NCI-H1694 treated with DMSO at 0.1 percent for 48 hours (cell line): Measurements from ENCODE around the gene DCBLD2.

Experiments used
- DNase-seq: peaks from one replicate; lab custom pipeline; 2025; lab: John Stamatoyannopoulos, UW

Gene DCBLD2

DNA sequence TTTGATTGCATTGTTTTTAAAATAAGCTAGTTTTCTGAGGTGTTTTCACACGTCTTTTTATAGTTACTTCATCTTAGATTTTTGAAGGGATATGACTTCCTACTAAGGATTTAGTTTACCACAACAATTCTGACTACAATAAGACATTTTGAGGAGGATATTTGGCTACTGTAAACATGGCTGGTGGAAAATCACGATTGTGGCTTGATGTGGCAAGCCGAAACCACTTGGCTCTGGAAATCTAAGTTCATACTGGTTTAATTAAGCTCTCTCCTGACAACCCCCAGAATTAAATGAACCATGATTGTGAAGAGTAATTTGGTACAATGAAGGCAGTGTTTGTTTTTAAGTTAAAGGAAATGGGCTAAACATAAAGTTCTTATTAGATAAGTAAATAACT is 107.5 kb downstream of the DCBLD2 start:
- no peak for DNase-seq

DNA sequence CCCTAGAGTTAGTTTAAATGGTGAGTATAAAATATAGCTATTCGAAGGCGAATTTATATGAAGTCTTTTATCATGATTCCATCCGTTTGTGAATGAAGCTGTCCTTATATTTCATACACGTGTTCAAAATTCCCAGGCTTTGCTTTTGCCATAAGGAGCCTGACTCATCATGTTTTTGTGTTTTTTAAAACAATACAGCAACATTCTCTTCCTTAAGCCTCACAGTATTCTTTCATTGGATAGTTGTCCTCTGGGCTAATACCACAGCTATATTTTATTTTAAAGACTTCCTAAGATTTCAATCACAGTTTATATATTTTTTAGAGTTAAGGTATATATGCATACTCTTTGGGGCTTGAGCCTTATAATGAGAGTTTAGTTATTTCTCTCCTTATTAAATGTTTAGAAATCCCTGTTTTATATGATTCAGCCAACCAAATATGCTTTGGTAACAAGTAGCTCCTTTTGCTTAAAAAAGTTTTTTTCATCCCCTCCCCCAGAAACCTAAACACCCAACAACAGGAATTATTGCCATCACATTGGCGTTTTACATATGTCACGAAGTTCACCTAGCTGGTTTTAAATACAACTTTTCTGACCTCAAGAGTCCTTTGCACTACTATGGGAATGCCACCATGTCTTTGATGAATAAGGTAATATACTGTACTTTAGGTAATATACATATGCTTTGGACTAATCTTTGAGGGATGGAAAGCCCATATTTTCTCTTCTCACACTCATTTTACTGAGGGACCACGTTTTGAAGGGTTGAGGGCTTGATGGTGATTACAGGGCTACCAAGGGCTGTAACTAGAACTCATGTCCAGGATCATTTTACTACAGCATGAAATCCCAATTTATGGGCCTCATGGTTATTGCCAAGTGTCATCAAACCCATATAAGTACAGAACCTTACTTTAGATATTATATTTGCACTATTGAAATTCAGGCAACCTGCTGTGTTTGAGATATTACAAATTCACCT is 109.9 kb downstream of the DCBLD2 start:
- DNase-seq = no peak

DNA sequence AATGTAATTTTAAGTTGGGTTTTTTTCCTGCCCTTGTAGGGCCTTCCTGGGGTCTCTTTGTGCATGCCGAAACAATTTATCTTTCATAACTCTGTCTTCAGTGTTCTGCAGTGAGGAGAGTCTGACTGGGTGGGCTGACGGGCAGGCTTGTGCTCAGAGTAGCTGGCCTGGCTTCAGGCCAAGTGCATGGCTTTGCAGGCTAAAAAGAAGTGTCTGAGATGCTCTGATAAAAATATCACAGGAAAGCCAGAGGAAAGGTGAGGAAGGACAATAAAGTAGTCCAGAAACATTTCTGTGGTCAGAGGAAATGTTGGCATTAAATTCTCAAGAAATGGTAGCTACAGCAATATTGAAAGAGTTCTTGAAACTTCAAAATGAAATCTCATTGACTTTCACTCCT is 112.8 kb downstream of the DCBLD2 start:
- no peak for DNase-seq

DNA sequence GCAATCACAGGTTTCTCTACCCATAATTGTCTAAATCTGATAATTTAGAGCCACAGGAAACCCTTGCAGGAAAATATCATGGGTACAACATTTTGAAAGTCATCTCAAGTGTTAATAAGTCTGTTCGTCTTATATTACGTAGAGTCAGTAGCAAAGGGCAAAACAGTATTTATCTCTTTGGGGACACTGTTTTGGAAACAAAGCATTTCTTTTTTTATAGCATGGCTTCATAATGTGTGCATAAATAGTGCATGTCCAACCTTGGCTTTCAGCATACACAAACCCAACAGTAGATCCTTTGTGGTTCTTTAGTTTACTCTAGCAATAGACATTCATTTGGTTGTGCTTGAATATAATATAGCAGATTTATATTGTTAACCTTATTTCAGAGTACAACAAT is 114.3 kb downstream of the DCBLD2 start:
- no peak for DNase-seq

DNA sequence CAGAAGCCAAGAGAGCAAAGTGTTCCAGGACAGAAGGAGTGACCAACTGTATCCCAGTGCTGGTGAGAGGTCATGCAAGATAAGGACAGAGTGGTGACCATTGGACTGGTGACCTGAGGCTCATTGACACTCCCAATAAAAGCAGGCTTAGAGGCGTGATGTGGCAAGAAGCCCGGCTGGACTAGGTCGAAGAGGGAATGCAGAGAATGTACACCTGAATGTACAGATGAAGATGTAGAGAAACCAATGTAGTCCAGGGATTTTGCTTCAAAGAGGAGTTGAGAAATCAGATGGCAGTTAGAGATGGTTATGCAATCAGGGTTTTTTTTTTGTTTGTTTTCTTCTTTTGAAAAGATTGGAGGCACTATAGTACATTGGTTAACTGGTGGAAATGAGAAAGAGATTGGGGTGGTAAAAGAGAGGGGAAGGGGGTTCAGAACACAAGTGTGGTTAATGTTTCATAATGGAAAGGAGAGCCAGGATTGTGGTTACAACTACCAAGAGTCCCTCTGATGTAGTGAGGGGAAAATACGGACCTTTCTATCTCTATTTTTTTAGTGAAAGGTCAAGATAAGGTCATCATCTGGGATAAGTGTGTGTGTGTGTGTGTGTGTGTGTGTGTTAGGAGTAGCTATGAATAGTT is 115.0 kb downstream of the DCBLD2 start:
- no peak for DNase-seq

DNA sequence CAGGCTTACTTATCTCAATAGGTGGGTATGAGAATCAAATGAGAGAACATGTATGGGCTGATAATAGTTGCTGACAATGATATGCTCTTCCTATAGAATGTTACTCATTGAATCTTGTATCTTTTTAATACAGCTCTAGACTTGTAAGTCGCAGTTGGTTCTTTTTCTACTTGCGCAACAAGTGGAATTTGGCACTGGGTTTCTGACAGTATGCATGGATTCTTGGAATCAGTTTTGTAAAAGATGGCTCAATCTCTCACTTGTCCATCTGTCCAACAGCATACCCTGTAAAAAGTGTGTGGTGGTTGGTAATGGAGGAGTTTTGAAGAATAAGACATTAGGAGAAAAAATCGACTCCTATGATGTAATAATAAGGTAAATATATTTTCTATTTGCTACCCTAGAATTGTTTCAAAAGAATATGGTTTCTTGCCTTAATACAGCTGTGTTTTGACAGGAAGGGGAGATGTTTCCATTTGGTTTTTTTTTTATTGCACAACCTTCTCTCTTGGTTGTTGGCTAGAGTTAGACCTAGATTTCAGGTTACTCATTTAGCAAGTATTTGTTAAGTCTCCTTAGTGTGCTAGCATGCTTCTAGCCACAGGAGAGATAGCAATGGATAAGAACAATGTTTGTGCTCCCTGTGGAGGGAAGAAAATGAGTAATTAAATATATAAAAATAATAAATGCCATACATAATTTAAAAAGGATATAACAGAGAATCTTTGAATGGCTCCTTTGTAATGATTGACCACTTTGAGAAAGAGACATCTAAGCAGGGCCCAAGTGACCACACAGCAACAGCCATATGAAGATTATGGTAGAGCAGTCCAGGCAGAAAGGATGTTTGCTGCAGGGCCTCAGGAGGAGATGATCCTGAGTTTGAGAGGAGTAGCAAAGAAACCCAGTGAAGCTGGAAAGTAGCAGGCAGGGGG is 116.6 kb downstream of the DCBLD2 start:
- DNase-seq = no peak

DNA sequence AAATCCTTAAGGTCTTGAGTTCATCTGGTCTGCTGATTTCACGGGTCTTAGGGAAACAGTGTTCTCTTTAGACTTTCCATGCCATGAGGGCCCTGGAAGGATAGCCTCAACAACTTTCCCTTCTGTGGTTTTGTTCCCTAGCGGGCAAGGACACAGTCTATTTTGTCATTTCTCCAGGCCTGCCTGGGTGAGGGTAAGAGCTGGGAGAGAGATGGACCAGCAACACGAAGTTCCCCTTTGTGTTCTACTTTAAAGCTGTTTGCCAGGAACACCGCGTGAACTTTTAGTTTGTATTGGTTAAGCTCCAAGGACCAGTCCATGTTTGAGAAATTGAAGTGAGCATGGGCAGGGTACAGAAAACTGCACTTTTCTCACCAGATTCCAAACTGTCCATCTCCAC is 117.5 kb downstream of the DCBLD2 start:
- DNase-seq = no peak

DNA sequence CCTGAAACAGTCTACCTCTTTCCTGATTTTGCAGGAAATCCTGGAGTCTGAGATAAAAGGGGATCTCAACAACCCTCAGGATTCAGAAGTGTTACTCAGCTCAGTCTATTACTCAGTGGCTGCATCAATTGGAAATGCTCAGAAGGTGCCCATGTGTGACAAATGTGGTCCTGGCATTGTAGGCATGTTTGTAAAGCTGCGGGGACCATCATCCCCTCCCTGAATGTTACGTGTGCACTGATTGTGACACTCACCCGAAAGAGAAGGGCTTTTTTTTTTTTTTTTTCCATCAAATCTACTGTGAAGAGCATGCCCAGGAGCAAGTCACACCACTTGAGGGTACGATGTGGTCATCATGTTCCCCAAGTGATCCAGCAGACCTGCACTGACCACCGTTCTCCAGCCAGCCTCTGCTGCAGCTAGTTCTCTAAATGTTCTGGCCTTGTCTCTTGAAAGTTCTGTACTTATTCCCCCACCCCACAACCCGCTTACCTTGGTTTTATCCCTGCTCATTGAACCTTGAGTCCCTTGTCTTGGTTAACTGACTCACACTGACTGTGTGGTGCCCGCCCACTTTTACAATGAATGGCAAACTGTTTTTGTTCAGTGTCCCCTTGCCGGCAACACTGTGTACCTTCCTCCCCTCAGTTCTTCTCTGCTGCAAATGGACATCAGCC is 118.5 kb downstream of the DCBLD2 start:
- DNase-seq = no peak

DNA sequence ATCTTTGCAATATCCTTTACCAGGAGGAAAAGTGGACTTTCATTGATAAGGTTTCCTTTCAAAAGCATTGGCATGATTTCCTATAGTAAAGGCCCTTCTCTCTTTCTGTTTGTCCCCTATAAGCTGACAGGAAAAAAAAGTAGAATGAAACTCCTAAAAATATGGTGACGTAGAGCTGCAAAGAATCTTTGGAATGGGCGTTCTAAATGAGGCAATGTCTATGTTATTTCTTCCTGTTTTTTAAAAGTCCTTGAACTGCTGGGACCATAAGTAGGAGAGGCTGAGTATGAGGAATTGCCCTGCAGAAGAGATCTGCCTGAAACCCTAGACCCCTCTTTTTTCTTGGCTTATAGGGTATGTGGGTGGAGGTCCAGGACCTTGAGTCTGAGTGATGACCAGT is 121.2 kb downstream of the DCBLD2 start:
- no peak for DNase-seq

DNA sequence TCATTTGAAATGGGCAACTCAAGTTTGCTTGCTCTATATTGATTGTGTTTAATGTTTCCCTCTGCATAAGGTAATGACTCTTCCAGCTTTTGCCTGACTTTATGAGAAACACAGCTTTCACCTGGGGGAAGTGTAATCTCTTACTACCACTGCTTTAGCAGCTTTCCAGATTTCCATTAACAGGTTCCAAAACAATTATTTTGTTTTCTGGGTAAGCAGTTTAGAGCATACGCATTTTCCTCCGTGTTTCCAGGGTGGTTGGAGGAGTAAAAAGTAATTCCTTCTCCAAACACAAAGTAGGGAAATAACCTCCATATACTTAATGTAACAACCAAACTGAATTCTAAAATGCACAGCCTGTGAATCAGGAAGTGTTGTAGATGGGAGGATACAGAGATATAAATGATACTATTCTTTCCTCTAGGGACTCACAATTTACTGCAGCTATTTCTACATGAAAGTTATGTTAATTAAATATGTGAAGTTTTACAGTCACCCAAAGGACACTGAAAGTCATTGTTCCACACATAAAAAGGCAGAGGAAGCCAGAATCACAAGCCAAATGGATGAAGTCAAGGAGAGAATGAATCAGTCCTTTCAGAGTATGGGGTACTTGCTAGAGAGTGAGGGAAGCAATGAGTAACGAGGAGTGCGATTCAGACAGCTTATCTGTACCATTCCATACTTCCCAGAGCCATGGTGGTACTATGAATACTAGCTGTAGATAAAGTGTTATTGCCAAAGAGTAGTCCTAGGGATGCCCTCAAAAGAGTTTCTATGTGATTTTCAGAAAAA is 121.8 kb downstream of the DCBLD2 start:
- DNase-seq = no peak

DNA sequence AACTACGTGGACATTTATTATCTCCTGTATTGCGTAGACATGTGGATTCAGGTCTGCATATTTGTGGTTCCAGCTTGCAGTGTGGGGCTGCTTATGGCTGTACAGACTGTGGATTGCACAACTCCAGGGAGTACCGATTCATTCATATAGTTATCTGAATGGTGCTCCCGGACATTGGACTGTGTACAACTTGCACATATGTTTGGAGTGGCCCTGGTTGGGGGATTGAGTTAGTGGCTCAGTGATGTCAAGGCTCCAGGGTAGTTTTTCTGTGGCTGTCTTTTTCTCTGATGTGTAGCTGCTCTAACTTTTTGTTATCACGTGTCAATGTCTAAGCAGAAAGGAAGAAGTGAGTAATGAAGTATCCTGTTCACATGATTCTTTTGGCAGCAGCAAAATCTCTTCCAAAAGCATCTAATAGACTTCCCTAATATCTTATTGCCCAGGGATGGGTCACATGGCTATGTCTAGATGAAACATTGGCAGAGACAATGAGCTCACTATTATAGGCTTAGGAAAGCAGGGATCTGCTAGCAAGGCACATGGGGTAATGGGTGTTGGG is 122.6 kb downstream of the DCBLD2 start:
- DNase-seq = no peak

DNA sequence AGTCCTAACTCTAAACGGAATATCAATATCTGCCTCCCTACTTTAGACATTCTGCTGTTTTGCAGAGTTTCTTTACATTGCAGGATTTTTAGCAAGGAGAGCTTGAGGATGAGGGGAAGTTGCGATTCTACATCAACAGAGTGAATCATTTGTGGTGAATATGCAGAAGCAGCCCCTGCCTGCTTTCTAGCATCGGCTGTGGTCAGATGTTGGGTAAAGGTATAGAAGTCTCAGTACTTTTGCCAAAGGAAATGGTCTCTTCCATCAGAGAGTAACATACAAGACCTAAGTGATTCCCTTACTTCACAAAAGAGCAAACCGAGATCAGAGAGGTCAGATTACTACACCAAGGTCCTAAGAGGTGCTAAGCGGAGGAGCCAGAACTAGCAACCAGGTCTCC is 123.1 kb downstream of the DCBLD2 start:
- no peak for DNase-seq

DNA sequence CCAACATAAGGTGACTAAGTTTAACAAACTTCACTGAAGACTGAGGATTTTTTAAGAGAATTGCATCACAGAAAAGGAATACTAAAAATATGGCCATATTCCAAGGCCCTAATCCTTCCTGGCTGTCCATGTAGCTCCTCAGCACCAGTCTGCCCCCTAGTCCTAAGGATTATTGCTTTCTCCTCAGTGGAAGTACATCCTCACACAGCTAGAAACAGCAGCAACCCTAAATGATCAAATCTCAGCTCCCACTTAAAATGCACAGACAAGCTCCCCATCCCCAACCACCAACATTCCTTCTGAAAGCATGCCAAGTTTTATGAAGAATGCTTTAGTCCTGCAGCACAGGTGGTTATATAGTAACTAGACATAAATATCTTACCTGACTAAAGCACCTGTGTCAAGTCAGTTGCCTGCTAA is 123.7 kb downstream of the DCBLD2 start:
- DNase-seq = no peak

DNA sequence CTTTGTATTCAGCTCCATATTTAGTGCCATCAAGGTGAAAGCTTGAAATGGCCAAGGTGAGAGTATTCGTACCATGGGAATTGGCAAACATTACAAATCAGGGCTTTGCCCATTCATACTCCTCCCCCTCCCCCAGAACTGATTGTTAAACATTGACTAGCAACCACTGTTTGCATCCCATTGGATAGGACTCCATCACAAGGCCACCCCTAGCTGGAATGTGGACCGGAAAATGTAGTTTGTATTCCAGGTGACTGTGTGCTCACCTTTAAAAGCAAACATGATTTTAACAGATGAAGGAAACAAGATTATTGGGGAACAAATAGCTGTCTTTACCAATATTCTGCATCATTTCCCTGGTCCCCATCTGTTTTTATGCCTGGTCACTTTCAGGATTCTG is 124.2 kb downstream of the DCBLD2 start:
- DNase-seq = no peak

DNA sequence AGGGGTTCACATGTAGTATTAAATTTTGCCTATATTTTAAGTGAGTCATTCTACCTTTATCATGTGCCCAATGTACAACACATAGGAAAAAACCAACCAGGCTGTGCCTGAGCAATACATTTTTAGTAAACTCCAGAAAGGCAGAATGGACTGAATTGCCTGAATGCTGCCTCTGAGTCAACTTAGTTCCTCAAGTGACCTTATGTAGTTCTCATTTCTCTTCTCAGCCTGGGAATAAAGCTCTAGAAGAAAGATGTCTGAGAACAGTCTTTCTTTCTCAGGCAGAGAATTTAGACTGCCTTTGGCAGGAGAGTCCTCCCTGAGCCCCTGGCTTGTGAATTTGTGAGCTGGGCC is 125.4 kb downstream of the DCBLD2 start:
- DNase-seq = no peak

DNA sequence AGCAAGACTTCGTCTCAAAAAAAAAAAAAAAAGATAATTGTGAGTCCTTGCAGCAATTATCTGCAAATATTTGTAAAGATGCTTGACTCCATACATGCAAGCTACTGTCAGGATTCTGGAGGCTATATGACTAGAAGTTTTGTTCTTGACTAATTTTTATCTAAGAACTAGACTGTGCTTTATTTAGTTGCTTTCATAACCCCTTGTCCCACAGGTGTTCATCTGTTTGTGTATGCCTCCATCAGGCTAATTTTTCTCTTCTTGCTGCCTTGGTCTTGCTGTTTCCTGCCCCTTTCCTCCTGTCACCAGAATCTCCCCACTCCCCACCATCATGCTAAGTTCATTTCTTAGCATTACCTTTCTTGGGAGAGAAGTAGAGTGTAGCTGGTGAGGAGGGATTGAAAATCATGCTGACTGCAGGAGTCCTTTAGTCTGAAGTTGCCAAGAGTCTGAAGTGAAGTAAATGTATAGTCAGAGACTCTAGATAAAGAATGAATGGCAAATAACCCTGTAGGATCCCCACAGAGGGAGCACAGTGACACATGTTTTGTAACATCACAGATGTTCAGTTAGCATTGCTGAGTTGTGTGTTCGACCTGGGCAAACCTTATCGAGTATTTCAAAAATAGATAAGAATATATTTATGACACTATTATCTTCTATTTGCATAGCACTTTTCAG is 125.9 kb downstream of the DCBLD2 start:
- DNase-seq = no peak

DNA sequence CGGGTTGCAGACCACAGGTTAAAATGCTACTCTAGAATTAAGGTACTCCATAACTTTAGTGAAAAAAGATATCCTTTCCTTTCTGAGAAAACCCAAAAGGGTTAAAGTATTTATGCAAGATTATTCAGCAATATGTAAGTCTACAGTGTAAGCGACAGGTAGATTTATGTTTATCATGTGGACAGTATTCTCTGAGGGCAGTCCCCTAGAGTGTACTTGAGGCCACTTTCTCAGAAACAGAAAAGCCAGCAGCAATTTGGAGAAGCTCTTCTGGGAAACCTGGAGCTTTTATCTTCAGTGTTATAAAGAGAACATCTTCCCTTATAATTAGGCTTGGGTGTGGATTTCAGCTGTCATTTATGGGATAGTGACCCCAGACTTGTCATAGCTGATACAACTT is 129.5 kb downstream of the DCBLD2 start:
- no peak for DNase-seq

DNA sequence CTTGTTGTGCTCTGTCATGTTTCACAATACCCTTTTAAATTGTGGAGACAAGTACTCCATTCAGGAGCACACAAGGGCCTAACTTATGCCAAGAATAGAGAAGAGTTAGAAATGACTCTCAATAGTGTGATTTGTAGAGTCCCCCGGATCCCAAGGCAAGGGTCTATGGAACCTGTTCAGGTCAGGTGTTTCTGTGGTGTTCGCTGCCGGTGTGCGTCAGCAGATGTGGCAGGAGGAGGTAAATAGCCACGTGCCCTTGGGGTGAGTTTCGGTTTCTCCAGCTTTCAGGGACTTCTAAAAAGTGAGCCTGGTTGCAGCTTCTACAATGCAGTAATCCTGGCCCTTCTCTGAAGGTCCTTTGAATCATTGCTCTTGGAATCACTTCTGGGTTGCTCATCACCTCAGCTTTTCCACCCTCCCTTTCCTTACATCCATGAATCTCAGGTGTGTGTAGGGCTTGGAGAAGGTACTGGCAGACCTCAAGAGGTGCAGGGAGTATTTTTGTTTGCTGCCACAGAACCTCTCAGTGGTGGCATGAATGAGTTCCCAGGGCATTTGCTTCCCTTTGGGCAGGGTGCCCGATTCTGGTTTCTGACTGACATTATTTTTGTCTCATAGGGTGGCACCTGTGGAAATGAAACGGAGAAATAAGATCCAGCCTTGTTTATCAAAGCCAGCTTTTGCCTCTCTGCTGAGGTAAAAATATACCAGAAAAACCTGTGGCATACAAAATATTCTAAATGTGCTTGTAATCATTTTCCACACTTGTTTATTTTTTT is 131.0 kb downstream of the DCBLD2 start:
- DNase-seq = no peak

DNA sequence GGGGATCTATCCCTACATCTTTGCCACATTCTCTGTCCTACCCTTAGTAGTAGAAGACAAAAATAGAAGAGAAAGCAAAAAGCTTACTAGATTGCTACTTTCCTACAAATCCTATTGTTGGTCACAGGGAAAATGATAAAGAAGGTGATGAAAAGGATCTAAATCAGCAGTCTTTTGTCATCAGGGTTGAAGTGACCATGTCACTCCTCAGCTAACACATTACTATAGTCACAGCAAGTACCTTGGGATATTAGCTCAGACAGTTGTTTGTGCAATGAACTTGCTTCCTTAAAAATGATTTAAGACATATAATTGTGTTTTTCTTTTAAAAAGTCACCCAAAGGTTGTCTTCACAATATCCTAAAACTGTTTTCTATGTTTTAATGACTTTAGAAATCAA is 132.0 kb downstream of the DCBLD2 start:
- DNase-seq = no peak
